Breast epithelium (tissue), 4 donors: ENCODE data around the gene SSTR5. TPM values are rescaled to one million over a fixed set of nuclear protein-coding genes. Genes with fewer than 3 reads are reported as not detected.

ENCODE experiments used
- DNase-seq, 2 donors: peaks; one replicate each; pipeline ENCODE4 v3.0.0-alpha.2; 2019; ENCODE audit warnings: low spot score in 2 of 2
- H3K27ac ChIP-seq, 2 donors: fragments of 200-600 bp; sonication (generic) in 1 of 2; one replicate each; pipeline ENCODE4 v1.5.1; 2016 to 2019; ENCODE audit warnings: mild to moderate bottlenecking in 1 of 2
- H3K27me3 ChIP-seq, 2 donors: fragments of 200-600 bp; sonication (generic) in 1 of 2; one replicate each; pipeline versions ENCODE4 v1.5.1 to v1.6.0; 2017 to 2019; ENCODE audit warnings: control low read depth in 1 of 2, mild to moderate bottlenecking in 1 of 2
- H3K36me3 ChIP-seq: fragments of 200-600 bp; one replicate; pipeline ENCODE4 v1.5.1; 2019
- H3K4me1 ChIP-seq, 2 donors: fragments of 200-600 bp; sonication (generic); one replicate each; pipeline ENCODE4 v1.5.1; 2016 to 2019; ENCODE audit warnings: control low read depth in 1 of 2
- H3K4me3 ChIP-seq, 3 donors: fragments of 200-600 bp; sonication (generic); 1 replicate in 2 of 3; 2 replicates in 1 of 3; pipeline ENCODE4 v1.5.1; 2016 to 2019; ENCODE audit warnings: mild to moderate bottlenecking in 3 of 3, moderate library complexity in 2 of 3
- H3K9me3 ChIP-seq, 2 donors: fragments of 200-600 bp; sonication (generic) in 1 of 2; one replicate each; pipeline ENCODE4 v1.5.1; 2016 to 2019; ENCODE audit warnings: control low read depth in 1 of 2
- POLR2A ChIP-seq: fragments of 450-650 bp; IDR thresholded peaks from one replicate; pipeline ENCODE4 v1.6.1; 2016; ENCODE audit warnings: antibody characterized with exemption, mild to moderate bottlenecking, moderate library complexity
- POLR2AphosphoS5 ChIP-seq, 3 donors: sonication (generic); formaldehyde crosslinking; IDR thresholded peaks; one replicate each; pipeline ENCODE4 v1.6.1; 2017; ENCODE audit warnings: antibody characterized with exemption in 3 of 3
- intact Hi-C: fragments of 100-400 bp; cut with DNase I; formaldehyde crosslinking; loops from one replicate; pipeline ENCODE4 v1.15.1; 2023; ENCODE audit warnings: low total_unique reads
- total RNA-seq, 3 donors: library from RNA; depleted of rRNA; stranded (reverse); fragments of >200 nt; gene quantifications; one replicate each; pipeline ENCODE4 v1.1.0, GENCODE V29; 2016
- TF ChIP-seq, protein P1 (sequence below), 3 donors: fragments of 450-650 bp; IDR thresholded peaks; one replicate each; pipeline ENCODE4 v1.5.1; 2016 to 2017; ENCODE audit warnings: antibody characterized with exemption in 3 of 3, mild to moderate bottlenecking in 3 of 3, moderate library complexity in 3 of 3

SSTR5 gene
- total RNA-seq, 3 donors from 2014 or later = not detected

DNA sequence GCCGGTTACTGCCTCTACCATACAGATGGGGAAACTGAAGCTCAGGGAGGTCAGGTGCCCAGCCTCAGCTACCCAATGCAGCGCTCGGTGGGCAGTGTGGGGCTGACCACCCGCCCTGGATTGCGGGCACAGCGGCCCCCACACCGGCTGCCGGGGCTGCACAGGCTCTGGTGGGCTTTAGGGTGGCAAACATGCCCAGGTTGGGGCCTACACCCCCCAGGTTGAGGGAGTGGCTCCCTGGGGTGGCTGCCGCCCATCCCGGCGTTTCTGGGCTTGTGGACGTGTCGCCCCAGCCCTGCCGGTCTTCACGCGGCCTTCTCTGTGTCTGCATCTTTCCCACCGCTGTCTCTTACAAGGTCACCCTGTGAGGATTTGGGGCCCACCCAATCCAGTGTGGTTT is 40.9 kb upstream of the SSTR5 start:
- DNase-seq = no peak
- Histone ChIP-seq H3K36me3 (no peaks in the 10 kb centered on the region), H3K4me3 (no peak overlapping the region), H3K9me3 (no peaks in the 10 kb centered on the region), H3K27ac (no peak overlapping the region), H3K4me1 (peaks cover 0 to 2% of the 10 kb centered on the region in 2 donors), H3K27me3 (peaks cover 2 to 69% of the 10 kb centered on the region in 2 donors)
- intact Hi-C loops = no loop called here
- no peak for TF ChIP-seq POLR2AphosphoS5 (IDR thresholded peaks at IDR 0.05)
- no peak for TF ChIP-seq POLR2A
- TF ChIP-seq, protein P1, sequence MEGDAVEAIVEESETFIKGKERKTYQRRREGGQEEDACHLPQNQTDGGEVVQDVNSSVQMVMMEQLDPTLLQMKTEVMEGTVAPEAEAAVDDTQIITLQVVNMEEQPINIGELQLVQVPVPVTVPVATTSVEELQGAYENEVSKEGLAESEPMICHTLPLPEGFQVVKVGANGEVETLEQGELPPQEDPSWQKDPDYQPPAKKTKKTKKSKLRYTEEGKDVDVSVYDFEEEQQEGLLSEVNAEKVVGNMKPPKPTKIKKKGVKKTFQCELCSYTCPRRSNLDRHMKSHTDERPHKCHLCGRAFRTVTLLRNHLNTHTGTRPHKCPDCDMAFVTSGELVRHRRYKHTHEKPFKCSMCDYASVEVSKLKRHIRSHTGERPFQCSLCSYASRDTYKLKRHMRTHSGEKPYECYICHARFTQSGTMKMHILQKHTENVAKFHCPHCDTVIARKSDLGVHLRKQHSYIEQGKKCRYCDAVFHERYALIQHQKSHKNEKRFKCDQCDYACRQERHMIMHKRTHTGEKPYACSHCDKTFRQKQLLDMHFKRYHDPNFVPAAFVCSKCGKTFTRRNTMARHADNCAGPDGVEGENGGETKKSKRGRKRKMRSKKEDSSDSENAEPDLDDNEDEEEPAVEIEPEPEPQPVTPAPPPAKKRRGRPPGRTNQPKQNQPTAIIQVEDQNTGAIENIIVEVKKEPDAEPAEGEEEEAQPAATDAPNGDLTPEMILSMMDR (IDR thresholded peaks at IDR 0.05) = no peak

DNA sequence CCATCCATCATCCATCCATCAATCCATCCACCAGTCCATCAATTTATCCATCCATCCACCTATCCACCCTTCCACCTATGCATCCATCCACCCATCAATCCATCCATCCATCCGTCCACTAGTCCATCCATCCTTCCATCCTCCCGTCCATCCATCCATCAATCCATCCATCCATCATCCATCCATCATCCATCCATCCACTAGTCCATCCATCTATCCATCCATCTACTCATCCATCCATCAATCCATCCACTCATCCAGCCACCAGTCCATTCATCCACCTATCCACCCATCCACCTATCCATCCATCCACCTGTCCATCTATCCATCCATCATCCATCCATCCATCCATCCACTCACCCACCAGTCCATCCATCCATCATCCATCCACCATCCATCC is 39.9 kb upstream of the SSTR5 start:
- Histone ChIP-seq H3K4me1 (no peaks in the 10 kb centered on the region), H3K36me3 (no peaks in the 10 kb centered on the region), H3K9me3 (no peaks in the 10 kb centered on the region), H3K27me3 (peaks cover 2 to 75% of the 10 kb centered on the region in 2 donors), H3K4me3 (no peak overlapping the region), H3K27ac (no peak overlapping the region)
- intact Hi-C loops = no loop called here
- no peak for DNase-seq
- no peak for TF ChIP-seq POLR2AphosphoS5 (IDR thresholded peaks at IDR 0.05)

DNA sequence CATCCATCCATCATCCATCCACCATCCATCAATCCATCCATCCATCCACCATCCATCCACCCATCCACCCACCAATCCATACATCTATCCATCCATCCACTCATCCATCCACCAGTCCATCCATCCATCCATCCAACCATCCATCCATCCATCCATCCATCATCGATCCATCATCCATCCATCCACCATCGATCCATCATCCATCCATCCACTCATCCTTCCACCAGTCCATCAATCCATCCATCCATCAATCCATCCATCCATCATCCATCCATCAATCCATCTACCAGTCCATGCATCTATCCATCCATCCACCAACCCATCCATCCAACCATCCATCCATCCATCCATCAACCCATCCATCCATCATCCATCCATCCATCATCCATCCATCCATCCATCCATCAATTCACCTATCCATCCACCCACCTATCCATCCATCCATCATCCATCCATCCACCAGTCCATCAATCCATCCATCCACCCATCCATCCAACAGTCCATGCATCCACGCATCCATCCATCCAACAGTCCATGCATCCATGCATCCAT is 39.3 kb upstream of the SSTR5 start:
- no peaks in the 10 kb centered on the region for H3K4me1 ChIP-seq
- H3K36me3 ChIP-seq = no peaks in the 10 kb centered on the region
- H3K9me3 ChIP-seq = no peaks in the 10 kb centered on the region
- intact Hi-C loops = no loop called here
- no peak for DNase-seq
- peaks cover 2 to 75% of the 10 kb centered on the region in 2 donors for H3K27me3 ChIP-seq
- TF ChIP-seq POLR2A (no peak), POLR2AphosphoS5 (IDR thresholded peaks at IDR 0.05) (no peak)
- TF ChIP-seq, protein P1 (IDR thresholded peaks at IDR 0.05) = no peak
- H3K27ac ChIP-seq = no peak overlapping the region
- H3K4me3 ChIP-seq = no peak overlapping the region

DNA sequence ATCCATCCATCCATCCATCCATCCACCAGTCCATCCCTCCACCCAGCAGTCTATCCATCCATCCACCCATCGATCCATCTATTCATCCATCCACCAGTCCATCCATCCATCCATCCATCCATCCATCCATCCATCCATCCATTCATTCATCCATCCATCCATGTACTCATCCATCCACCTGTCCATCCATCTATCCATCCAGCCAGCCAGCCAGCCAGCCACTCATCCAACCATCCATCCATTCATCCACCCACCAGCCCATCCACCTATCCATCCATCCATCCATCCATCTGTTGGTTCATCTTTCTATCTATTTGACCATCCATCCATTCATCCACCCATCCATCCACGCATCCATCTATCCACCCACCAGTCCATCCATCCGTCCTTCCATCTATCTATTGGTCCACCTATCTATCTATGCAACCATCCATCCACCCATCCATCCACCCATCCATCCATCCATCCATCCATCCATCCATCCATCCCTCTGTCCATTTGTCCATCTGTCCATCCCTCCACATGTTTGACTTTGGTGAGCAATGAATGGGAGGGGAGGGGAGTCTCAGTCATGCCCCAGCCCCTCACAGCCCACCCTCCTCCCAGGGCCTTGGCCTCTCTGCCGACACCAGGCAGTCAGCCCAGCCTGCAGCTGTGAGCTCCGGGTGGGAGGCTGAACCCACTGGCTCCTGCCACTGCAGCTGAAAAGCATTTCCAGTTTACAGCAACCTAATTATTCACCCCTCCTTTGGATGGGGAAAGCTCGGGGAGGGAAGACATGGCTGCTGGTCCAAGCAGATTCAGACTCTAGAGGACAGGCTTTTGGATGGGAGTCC is 38.1 kb upstream of the SSTR5 start:
- no peak for DNase-seq
- intact Hi-C loops = no loop called here
- Histone ChIP-seq H3K4me1 (no peaks in the 10 kb centered on the region), H3K27me3 (peaks cover 2 to 76% of the 10 kb centered on the region in 2 donors), H3K4me3 (no peak overlapping the region), H3K27ac (no peak overlapping the region), H3K36me3 (no peaks in the 10 kb centered on the region), H3K9me3 (no peaks in the 10 kb centered on the region)
- TF ChIP-seq, protein P1 (IDR thresholded peaks at IDR 0.05) = no peak
- TF ChIP-seq POLR2A (no peak), POLR2AphosphoS5 (IDR thresholded peaks at IDR 0.05) (no peak)

DNA sequence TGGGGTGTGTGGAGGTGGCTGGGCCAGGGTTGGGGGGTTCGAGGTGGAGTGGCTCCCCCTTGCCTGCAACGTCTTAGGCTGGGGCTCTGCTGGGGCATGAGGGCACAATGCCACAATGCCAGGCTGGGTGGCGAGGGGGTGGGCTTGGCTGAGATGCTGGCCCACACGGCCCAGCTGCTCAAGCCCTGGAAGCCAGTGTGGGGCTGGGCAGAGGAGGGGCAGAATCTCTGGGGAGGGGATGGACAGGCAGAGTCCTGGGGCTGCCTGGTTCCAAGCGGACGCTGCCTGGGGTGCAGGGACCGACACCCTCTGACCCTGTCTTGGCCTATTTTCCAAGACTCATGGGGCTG is 37.5 kb upstream of the SSTR5 start:
- no peaks in the 10 kb centered on the region for H3K9me3 ChIP-seq
- DNase-seq = no peak
- no peak overlapping the region for H3K27ac ChIP-seq
- H3K4me1 ChIP-seq = no peaks in the 10 kb centered on the region
- no peak for TF ChIP-seq POLR2AphosphoS5 (IDR thresholded peaks at IDR 0.05)
- TF ChIP-seq POLR2A = no peak
- TF ChIP-seq, protein P1 (IDR thresholded peaks at IDR 0.05) = no peak
- no peaks in the 10 kb centered on the region for H3K36me3 ChIP-seq
- H3K4me3 ChIP-seq = no peak overlapping the region
- intact Hi-C loops = no loop called here
- H3K27me3 ChIP-seq = peaks cover 2 to 77% of the 10 kb centered on the region in 2 donors
